GM21515 (cell line): ENCODE data around the gene DLGAP1.

Source experiments
- ATAC-seq: cut with Tn5 transposase; IDR thresholded peaks from one replicate; pipeline ENCODE4 v1.9.1; 2021; ENCODE audit not compliant: unreplicated experiment

Gene DLGAP1

DNA sequence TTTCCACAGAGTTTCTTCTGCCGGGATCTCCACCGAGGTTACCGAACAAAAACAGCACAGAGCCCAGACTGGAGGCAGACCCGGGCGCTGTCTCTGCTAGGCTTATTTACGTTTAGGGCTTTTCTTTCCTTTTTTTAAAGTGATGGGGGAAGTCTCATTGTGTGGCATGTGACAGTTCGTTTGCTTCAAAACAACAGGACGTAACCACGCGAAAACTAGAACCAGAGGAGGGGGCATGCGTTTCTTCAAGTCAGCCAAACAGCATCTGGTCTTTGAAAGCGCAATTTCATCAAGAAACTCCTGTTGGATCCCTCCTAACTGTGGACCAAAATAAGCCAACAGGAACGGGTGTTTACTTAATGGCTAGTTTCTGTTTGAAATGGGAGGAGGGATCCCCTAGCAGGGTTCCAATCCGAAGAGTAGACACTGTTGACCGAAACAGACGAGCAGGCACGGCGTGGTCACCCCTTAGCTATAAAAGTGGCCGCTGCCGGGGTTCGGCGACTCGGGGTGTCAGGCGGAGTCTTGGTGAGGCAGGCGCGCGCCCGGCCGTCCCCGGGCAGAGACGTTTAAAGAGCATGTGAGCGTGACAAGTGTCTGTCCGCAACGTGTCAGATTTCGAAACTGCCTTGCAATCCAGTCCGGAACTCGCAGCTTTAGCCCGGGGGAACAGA lies 1006.1 kb downstream of the DLGAP1 start:
- peak; percentile 50 for ATAC-seq

DNA sequence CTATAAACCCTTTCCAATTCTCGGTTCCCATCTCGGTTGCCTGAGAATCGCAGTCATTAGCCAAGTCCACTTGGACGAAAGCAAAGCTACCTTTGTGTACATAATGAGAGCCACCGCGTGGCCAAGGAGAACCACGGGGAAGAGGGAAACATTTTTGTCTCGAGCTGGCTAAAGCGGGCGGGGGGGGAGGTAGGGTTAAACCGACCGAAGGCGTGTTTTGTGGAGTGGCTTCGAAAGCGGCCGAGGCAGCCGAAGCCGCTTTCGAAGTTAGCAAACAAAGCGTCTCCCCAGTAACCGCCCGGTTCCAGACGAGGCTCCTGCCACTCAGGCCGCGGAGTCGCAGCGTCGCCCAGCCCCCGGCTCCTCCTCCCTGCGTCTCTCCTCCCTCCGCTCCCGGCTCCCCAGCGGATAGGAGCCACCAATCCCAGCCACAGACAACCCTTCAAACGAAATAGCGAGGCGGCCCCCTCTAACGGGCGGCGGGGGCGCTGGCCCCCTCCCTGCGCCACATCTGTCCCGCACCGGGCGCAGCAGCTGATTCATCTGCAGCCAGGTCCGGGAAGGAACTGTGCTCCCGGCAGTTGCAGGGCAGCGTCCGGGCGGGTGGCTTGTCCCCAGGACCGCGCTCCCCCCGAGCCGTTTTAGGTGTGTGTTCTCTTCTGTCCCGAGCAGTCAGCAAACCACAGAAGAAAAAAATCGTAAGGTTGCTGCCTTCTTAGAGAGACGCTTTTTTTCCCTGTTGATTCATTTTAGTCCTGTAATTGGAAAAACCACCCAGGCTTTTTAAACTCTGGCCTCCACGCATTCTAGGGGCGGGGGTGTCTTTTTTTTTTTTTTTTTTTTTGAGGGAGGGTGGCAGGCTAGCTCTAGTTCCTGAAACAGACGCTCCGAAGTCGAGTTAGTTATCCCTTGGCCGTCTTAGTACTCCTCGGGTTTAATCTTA lies 1006.9 kb downstream of the DLGAP1 start:
- peak; percentile 59 for ATAC-seq

DNA sequence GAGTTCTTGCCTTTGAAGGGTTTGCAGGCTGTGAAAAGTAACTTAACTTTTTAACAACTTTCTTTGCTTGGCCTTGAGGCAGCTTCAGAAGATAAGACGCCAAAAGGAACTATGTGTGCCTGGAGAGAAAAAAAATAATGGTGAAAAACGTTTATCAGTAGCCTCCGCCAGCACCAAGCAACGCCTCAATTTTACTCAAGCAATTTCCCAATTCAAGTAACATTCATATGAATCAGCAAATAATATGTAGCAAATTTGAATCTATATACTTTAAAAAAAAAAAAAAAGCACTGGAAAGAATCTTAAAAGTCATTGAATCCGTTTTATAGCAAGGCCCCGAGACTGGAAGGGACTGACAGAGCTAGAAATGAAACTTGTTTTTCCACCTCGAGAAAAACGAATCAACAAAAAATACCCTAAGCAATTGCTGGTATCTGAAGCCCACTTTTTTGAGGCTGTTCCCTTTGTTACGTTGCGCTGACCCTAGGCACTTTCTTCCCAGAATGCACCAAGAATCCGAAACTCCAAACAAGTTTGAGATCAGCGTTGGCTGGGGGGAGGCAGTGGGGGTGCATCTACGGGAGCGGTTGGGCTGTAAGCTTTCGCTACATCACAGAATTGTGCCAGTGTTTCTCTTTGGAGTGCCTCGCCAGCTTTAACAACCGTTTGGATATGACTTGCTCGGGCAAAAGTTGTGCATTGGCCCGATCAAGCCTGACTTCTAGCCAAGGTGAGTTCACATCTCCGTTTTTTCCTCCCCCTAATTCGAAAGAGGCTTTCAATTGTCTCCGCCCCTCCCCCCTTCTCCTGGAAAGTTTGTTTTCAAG lies 1007.8 kb downstream of the DLGAP1 start:
- ATAC-seq = no peak
